ENCODE measurements around the gene SLC39A2.
"Not testable (repeated sequence)": the region's sequence is repeated elsewhere in the genome, so short reads cannot be mapped to it uniquely, and the experiment has no call there.

SLC39A2 gene

DNA sequence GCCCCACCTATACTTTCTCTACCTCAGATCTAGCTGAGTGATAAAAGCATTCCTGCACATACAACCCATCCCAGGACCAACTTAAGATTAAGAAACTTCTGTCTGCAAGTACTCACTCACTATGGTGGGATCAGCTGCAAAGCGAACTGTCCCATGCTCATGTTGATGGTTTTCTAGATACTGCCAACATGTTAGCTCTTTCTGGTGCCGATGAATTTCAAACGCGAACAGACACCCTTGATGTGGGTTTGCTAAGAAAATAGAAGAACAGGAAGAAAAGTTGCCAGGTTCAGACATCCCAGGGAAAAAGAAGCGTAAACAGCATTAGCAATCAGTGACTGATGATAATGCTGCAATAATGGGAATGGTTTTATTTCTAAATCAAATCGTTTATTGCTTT lies 1.5 kb upstream of the SLC39A2 start:
- DNase-seq, result no peak

DNA sequence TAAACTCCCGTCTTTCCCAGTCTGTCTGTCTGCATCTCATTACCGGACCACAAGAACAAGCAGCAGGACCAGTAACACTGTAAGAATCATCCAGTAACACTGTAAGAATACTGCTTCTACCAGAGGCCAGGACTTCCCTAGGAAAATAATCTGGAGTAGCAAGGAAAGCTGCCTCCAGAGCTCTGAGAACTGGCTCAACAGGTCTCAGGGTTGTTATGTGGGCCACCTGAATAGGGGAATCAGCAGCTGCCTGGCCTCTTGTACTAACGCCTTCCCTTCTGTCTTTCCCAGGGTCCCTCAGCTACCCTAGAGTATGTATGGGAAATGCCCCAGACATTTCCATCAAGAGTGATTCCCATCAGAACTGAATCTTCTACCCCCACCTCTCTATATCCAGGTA lies 954 bp upstream of the SLC39A2 start:
- DNase-seq, result no peak

DNA sequence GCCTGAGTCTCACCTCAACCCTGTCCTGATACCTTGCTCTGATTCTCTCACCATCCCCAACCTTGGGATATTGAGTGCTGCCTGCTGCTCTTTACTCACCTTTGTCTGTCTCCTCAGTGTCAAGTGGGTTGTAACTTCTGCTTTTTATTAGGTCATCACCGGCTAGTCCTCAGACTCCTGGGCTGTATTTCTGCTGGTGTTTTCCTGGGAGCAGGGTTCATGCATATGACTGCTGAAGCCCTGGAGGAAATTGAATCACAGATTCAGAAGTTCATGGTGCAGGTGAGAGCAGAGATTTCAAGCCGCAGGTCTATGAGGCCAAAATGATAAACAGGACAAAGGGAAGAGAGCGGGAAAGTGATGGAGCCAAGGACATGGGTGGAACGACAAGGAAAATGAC lies 498 bp downstream of the SLC39A2 start:
- no peak for DNase-seq

DNA sequence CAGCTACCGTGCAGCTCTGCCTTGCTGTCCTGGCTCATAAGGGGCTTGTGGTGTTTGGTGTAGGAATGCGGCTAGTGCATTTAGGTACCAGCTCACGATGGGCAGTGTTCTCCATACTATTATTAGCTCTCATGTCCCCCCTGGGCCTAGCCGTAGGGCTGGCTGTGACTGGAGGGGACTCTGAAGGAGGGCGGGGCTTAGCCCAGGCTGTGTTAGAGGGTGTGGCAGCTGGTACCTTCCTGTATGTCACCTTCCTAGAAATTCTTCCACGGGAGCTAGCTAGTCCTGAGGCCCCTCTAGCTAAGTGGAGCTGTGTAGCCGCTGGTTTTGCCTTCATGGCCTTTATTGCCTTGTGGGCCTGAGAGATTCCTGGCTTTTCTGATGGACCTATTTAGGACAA lies 2.1 kb downstream of the SLC39A2 start:
- DNase-seq, result no peak

DNA sequence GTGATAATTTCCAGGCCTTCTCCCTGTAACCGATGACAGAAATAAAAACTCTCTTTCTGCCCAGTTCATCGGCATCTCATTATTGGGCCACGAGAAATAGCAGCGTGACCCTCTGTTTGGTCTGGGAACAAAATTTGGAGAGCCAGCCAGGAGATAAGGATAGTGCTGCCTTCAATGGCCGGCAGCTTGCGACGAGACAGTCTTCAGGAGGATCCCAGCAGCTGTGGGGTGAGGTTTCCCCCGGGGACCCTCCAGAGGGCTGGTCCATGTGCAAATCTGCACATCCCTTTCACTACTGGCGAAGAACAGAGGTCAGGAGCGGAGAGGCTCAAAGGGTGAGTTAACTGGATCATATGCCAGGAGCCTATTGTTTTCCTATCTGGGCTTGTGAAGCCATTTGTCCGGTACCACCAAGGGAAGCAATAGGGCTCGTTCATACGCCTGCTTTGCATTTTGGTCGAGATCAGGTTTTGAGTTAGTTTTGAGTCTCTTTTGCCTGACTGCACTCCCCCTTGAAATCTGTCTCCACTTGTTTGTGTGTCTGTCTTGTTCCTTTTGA lies 4.8 kb downstream of the SLC39A2 start:
- no peak for DNase-seq

DNA sequence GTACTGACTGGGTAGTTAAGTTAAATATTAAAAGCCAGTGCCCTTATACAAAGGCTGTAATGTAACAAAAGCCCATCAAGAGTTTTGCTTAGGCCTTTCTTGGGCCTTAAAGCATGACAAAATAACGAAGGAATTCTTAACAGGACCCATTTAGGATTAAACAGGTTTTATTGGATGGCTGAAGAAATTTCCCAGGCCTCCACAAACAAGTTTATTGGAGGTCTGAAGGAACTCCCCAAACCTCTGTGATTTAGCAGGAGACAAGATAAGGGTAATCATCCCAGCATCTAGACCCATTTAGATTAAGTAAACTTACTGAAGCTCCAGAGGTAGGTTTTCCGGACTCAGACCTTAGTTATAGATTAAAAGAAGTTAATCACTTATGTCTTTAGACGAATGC lies 10.6 kb downstream of the SLC39A2 start:
- DNase-seq, result not testable (repeated sequence)

DNA sequence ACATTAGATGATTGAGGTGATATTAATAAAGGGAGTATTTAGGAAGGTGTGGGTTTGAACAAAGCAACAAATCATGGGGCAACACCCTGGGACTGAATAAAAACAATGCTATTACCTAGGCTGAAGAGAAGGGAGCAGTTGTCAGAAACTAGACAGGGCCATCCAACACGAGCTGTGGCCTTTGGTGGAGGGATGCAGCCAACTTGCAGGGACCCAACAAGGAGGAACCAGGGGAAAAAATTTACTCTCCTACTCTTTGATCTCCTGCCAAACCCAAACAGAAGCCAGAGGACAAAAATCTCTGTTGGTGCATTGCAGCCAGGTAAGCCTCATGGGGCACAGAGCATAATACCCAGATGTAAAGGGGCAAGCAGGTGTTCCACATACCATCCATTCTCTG lies 12.0 kb downstream of the SLC39A2 start:
- DNase-seq, result no peak

DNA sequence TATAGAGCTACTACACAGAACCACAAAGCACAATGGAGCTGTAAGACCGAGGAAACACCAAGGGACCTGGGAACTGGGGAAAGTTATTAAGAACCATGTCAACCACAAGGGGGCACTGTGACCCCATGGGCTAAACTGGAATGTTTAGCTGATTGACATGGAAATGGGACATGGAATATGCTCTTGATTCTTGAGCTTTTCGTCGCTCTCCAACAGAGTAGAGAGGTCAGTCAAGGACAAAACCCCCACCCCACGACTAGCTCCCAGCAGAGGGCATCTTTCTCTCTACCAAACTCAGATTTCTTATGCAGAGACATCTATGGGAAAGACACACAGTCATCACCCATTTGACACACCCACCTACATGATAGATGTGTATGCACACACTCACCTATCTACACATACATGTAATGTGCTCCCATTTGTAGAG lies 15.7 kb downstream of the SLC39A2 start:
- DNase-seq, result peak; percentile 85

DNA sequence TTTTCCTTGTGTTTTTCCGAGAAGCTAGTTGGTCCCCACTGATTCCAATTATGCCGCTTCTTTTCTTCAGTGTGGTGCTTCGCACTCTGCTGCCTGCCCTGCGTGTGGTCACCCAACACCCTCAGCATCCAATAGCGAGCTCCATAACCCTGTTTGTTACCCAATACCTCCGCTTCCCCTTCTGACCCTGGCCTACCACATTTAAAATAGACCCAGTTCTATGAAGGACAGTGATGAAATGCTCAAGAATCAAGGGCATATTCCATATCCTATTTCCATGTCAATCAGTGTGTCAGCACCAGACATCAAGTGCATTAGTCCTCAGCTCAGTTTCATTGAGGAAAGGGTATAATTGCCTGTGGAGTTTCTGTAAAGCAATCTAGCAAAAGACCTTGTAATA lies 16.2 kb downstream of the SLC39A2 start:
- no peak for DNase-seq

DNA sequence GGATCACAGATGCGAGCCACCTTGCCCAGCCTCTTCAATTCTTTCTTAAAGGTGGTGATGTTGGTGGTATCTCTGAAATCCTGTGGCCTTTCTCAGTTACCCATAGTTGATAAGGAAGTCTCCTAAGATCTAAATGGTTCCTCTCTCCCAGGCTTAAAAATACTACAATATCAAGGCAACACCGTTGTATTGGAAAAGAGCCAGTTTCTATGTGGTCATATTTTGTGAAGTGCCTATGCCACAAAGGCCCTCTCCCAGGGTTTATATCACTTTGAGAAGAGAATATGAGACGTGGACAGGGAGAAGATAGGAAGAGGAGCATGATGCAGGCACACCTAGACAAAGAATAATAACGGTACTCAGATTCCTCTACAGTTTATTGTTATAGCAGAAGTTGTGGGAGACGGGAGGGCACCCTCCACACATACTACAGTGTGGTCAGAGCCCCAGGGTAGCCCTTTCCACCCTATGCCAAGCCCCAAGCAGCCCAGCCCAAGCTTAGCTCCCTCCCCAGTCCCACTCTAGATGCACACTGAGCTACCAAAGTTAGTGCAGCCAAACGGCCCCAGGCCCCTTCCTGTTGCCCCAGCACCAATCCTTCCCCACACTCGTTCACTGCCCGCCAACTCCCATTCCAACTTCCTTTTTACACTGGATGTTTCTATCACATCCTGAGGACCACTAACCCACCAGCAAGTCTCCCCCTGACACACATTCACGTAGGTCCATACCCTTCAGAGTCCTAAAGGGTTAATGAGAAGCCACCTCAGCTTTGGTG lies 17.5 kb downstream of the SLC39A2 start:
- no peak for DNase-seq

DNA sequence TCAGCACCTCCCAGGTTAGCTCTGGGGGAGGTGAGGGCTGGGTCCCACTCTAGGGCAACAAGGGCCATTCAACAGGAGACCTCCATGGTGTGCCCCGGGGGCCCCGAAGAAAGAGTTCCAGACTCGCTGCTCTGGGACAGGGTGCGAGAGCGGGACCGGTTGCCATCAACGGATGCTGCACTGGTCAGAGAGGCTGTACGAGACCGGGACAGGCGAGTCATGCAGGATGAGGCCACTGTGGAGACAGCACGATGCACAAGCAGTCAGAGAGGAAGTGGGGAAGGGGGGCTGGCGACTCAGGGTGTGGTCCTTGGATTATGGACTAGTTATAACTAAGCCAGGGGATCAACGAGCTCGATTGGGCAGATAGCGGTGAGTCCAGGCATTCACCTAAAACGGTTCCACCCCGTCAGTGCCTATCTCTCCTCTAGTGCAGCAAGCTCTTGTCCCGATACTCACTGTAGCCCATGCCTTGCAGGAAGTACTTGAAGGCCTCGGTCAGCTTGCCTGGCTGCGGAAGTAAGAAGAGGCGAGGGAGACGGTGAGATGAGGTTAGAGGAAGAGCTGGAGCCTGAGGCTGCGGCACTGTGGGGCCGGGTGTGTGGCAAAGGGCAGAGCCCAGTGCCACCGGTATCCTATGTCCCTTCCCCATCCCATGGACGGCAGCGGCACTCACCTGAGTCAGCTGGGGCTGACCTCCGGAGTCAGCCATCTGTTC lies 18.6 kb downstream of the SLC39A2 start:
- DNase-seq, result no peak

DNA sequence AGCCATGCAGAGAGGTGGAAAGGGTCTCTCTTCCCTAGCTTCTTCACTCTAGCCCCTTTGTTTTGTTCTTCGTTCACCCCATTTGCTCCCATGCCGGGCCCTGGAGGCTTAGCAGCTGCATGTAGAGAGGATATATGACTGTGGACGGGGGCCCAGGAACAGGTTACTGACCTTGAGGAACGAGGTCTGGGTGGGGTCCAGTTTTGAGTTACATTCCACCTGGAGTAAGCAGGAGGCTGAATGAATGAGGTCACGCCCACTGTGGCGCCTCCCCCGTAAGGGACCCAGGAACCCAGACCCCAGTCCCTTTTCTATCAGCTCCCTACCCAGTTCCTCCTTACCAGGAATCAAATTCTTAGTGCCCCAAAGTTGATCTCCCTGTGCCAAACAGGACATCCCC lies 19.2 kb downstream of the SLC39A2 start:
- DNase-seq, result no peak

DNA sequence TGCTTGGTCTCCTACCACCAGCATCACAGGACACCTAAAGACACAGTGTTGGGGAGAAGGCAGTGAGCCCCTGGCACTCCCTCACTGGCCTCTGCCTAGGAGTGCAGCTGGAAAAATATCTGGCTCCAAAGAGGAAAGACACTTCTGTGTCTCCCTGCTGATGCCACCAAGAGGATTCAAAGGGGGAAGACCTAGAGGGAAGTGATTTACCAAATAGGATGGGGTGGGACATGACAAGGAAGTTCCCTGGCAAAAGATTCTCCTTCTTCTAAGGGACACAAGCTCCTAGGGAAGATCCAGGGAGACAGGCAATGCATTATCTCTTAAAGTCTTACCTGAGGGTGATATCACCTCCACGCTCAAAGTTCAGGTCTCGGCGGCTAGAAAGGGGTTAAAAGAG lies 19.7 kb downstream of the SLC39A2 start:
- no peak for DNase-seq

DNA sequence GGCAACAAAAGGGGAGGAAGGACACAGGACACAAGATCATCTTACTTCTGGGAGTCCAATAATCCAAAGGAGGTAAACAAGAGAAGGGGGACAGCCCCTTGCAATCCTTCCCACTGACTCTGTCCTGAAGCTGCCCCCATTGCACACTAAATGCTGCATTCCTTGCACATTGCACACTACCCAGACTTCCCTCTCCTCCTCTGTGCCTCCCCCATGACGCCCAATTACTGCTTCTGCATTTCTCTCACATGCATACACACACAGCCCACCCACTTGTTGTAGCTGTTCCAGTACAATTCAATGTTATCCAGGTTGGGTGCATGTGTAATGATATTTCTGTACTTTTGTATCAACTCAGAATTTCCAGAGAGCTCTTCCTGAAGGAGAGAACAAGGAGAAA lies 20.3 kb downstream of the SLC39A2 start:
- DNase-seq, result no peak

DNA sequence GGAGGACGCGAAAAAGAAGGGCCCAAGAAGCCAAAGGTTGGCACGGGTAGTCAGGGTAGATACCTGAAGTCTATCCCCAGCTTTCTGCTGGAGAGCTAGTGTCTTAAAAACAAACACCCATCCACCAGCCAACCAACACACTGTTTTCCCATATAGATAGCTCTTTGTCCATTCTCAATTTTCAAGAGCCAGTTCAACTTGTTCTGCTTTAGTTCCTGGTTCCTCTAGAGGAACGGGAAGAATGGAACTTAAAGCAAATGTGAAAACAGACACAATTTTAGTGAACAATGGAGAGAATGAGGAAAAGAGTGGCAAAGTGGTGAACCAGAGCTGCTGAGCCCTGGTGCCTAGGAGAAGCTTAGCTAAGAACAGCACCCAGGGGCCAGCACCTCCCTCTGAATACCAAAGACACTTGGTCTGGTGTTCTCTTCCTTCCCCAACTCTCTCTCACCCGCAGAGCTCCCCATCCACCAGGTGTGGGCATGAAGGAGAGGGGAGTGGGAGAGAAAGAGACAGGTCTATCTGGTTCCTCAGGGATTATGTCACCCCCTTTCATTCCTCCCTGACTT lies 22.0 kb downstream of the SLC39A2 start:
- DNase-seq, result no peak

DNA sequence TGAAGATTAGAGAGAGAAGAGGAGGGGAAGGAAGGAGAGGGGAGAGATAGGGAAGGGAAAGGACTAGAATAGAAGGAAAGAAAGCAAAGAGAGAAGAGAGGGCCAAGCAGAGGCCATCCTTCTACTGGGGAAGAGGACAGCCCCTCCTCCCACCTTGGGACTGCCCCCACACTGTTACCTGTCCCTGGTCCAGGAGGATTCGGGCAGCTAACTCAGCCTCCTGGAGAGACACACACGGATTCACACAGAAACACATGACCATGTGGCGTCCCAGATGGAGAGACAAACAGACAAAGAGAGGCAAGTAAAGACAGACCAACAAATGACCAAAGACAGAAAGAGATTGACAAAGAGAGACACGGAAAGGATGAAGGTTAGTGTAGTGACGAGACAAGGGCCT lies 23.6 kb downstream of the SLC39A2 start:
- no peak for DNase-seq

DNA sequence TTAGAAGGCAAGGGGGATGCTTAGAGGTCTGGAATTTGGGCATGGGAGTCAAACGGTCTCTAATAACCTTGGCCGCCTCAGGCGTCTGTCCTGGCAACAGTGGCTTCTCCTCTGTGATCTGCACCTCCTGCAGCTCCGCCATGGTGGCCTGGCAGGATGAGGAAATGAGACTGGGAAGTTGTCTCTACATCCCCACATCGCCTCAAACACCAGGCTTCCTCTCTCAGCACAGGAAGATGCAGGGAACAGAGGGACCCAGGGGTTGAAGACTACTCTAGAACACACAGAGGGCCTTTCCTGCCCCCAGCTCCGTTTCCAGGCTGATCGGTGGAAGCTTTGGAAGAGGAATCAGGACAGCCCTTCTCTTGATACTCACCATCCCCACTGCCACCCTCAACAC lies 24.1 kb downstream of the SLC39A2 start:
- no peak for DNase-seq

DNA sequence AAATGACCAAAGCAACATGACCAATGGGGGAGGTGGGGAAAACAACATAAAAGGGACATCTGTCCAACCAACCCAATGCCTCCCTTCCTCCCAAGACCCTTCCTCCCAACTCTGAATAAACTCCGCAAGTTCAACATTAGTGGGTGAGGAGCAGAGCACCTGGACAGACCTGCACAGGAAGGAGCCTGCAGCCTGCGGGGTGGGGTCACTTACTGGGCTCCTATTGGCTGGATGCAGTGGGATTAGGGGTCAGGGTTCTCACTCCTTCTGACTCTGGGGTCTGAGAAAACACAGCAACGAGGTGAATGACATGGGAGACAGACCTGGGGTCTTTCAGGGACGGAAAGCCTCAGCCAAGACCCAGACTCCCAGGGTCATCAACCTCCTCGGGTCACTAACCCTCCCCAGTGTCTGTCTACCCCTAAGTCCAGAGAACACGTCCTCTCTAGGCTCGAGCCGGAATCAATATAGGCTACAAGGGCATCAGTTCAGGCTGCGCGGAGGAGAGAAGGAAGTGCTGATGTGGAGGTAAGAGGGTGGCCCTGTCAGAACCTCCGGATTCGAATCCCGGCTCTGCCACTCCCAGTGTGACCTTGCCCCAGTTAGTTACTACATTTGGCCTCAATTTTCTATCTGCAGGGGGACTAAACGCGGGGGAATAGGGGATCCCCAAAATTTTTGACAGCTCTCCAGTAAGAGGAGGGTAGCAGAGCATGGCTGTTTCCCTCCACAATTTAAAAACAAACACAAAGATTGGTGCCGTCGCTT lies 24.9 kb downstream of the SLC39A2 start:
- DNase-seq, result no peak

DNA sequence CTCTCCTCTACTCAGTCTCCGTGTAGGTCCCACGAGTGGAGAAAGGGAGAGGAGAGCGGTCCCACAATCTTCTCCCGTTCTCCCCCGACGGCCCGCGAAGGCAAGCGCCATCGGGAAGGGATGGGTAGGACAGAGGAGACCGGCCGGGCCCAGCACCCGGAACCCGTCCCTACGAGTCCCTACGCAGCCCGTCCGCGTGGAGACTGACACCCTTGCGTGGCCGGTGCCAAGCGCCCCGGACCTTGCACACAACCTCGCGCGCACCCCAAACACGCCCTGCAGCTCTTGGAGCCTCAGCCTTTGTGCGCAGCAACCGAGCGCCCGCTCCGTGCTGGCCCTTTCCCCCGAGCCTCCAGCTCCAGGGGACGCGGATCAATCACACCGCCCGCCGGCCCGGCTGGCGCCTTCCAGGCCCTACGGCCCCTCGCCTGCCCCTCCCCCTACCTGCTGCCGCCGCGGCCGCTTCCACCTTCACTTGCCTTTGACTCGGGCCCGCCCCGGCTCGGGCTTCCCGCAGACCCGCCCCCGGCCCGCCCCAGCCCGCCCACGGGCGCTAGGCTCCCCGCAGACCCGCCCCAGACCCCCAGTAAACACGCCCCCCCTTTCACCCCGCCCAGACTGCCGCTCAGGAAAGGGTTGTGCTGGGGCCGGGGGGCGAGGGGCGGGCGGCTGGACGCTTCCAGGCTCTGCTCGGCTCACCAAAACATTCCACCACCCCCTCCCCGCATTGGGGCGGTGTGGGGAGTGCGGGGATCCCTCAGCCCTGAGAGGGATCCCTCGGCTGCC lies 25.7 kb downstream of the SLC39A2 start, which contains the start of gene NDRG2:
Gene NDRG2 (minus strand): TSS at position 477 of the 786 bp plus-strand sequence. CDS start 1,746 bp downstream, outside the sequence.
- peak; percentile 66 for DNase-seq

DNA sequence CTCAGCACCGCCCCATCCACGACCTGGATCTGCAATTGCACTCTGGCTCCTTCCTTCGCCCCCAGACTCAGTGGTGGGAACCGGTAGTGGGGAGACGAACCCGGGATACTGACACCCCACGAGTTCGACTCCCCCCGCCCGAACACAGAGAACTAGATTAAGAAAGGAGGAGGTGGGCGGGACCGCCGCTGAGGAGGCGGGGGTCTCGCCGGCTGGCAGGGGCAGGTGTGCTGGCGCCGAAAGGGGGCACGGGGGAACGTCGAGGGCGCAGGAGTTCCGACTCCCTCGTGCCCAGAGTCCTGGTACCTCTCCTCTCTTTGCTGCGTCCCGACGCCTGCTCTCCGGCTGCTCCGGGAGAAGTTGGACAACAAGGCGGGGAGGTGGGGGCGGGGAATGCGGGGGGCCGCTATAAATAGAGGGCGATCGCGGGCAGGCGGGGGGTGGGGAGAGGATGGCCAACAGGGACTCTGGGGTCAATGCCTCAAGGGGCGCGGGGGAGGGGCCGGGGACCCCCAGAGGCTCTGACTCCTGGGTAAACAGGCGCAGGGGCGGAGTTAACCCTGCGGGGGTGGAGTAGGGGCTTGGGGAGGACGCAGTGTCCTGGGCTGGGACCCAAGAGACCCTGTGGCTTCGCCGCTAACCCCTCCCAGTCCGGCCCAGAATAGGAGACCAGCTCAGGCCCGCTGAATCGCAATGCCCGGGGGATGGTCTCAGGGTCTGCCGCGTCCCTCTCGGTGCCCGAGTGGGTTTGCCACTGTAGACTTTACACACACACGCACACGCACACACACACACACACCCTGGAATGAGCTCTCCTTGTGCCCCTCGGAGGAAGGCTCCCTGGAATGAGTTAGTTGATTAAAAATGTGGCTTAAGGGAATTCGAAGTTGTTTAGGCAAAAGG lies 26.5 kb downstream of the SLC39A2 start:
- DNase-seq, result peak; percentile 23

Data from activated CD4-positive, alpha-beta T cell treated with anti-CD3 and anti-CD28 coated beads for 48 hours (primary cell).